ENCODE data around the gene NUDCD2.
"Not testable (repeated sequence)": the region's sequence is repeated elsewhere in the genome, so short reads cannot be mapped to it uniquely, and the experiment has no call there.

GRCh38 chr5:163396818-163397340 lies 63.0 kb downstream of the NUDCD2 start:
- not testable (repeated sequence) for TF ChIP-seq POLR2A (IDR thresholded peaks at IDR 0.05; ENCODE audit: low read depth, low read length); TAF1 (IDR thresholded peaks at IDR 0.05; ENCODE audit: borderline replicate concordance, low read depth, low read length)
